Stimulated activated effector memory CD8-positive, alpha-beta T cell treated with anti-CD3 and anti-CD28 coated beads, Interleukin-12 subunit alpha, Interleukin-12 subunit beta, amount 100 ng/mL, for 72 hours (primary cell): ENCODE measurements around the gene CLINT1.
A peak's percentile ranks its signal among the peaks of the same experiment; 100 is the strongest.

Experiments
- ATAC-seq: fragments of 150-1000 bp; cut with Tn5 transposase; 2 replicates; pipeline ENCODE4 v1.10.0; 2021
- DNase-seq, 2 donors: peaks; one replicate each; pipeline ENCODE4 v3.0.0; 2021 to 2022; ENCODE audit warnings: low spot score in 2 of 2
- H3K27ac Mint-ChIP-seq: one replicate; pipeline ENCODE4 v1.8.0; 2022; ENCODE audit warnings: mild to moderate bottlenecking, mixed read lengths
- H3K36me3 Mint-ChIP-seq: one replicate; pipeline ENCODE4 v1.8.0; 2022; ENCODE audit warnings: mild to moderate bottlenecking, mixed read lengths
- H3K4me1 Mint-ChIP-seq: one replicate; pipeline ENCODE4 v1.8.0; 2022; ENCODE audit warnings: mixed read lengths
- H3K4me3 Mint-ChIP-seq: one replicate; pipeline ENCODE4 v1.8.0; 2022; ENCODE audit warnings: mild to moderate bottlenecking, mixed read lengths
- H3K9me3 Mint-ChIP-seq: one replicate; pipeline ENCODE4 v1.8.0; 2022; ENCODE audit warnings: mixed read lengths

Gene CLINT1

GRCh38 chr5:157764531-157764930 lies 94.4 kb downstream of the CLINT1 start:
- no peak overlapping the region for H3K27ac Mint-ChIP-seq
- H3K4me3 Mint-ChIP-seq = no peak overlapping the region
- H3K36me3 Mint-ChIP-seq = peaks cover 15% of the 10 kb centered on the region
- DNase-seq (no peak), ATAC-seq (no peak)
- no peaks in the 10 kb centered on the region for H3K4me1 Mint-ChIP-seq
- H3K9me3 Mint-ChIP-seq = no peaks in the 10 kb centered on the region

- Mint-ChIP-seq H3K4me3 (no peak overlapping the region), H3K4me1 (peaks cover 6% of the 10 kb centered on the region), H3K9me3 (no peaks in the 10 kb centered on the region), H3K27ac (no peak overlapping the region), H3K36me3 (peaks cover 39% of the 10 kb centered on the region)
- no peak for DNase-seq
- ATAC-seq = peak; percentile 83
Measured at GRCh38 chr5:157761690-157762621, 97.0 kb downstream of the CLINT1 start.

- Mint-ChIP-seq H3K36me3 (peaks cover 72% of the 10 kb centered on the region), H3K9me3 (no peaks in the 10 kb centered on the region), H3K27ac (no peak overlapping the region), H3K4me1 (peaks cover 6% of the 10 kb centered on the region), H3K4me3 (no peak overlapping the region)
- DNase-seq = no peak
- peak; percentile 68 for ATAC-seq
Measured at GRCh38 chr5:157758706-157759105, 100.2 kb downstream of the CLINT1 start.

- DNase-seq (no peak), ATAC-seq (peak; percentile 75)
- no peak overlapping the region for H3K4me3 Mint-ChIP-seq
- H3K4me1 Mint-ChIP-seq = peaks cover 6% of the 10 kb centered on the region
- H3K27ac Mint-ChIP-seq = no peak overlapping the region
- H3K36me3 Mint-ChIP-seq = peaks cover 92% of the 10 kb centered on the region
- no peaks in the 10 kb centered on the region for H3K9me3 Mint-ChIP-seq
Measured at GRCh38 chr5:157756122-157756521, 102.8 kb downstream of the CLINT1 start.

DNA sequence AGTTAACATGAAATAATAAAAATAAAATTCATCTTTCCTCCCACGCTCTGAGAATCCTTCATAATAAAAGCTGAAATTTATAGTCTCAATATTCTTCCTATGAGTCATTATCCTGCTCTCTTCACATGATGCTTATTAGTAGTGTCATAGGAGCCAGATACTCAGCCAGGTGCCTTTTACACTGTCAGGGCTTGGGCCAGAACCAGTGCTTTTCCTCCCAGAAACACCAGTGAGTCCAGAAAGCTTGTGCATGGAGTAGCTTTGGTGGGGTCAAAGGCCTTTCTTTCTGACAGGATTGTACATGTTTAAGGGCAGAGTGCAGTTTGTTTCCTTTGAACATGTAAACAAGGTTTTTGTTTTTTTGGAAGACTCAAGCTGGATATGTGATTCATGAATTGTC lies 108.6 kb downstream of the CLINT1 start:
- no peak for DNase-seq
- no peaks in the 10 kb centered on the region for H3K9me3 Mint-ChIP-seq
- H3K36me3 Mint-ChIP-seq = peaks cover 43% of the 10 kb centered on the region
- no peak overlapping the region for H3K4me3 Mint-ChIP-seq
- peak overlapping the region; percentile 20 for H3K27ac Mint-ChIP-seq
- H3K4me1 Mint-ChIP-seq = peaks cover 31% of the 10 kb centered on the region
- no peak for ATAC-seq

GRCh38 chr5:157749462-157749799 lies 109.5 kb downstream of the CLINT1 start:
- DNase-seq (no peak), ATAC-seq (no peak)
- H3K4me3 Mint-ChIP-seq = no peak overlapping the region
- H3K27ac Mint-ChIP-seq = no peak overlapping the region
- peaks cover 39% of the 10 kb centered on the region for H3K4me1 Mint-ChIP-seq
- no peaks in the 10 kb centered on the region for H3K9me3 Mint-ChIP-seq
- H3K36me3 Mint-ChIP-seq = peaks cover 34% of the 10 kb centered on the region

GRCh38 chr5:157748760-157749461 lies 110.0 kb downstream of the CLINT1 start:
- H3K9me3 Mint-ChIP-seq = no peaks in the 10 kb centered on the region
- H3K27ac Mint-ChIP-seq = no peak overlapping the region
- DNase-seq (no peak), ATAC-seq (no peak)
- peaks cover 29% of the 10 kb centered on the region for H3K36me3 Mint-ChIP-seq
- H3K4me3 Mint-ChIP-seq = no peak overlapping the region
- H3K4me1 Mint-ChIP-seq = peaks cover 43% of the 10 kb centered on the region

- H3K36me3 Mint-ChIP-seq = peaks cover 20% of the 10 kb centered on the region
- H3K9me3 Mint-ChIP-seq = no peaks in the 10 kb centered on the region
- peaks cover 43% of the 10 kb centered on the region for H3K4me1 Mint-ChIP-seq
- ATAC-seq (no peak), DNase-seq (no peak)
- H3K4me3 Mint-ChIP-seq = no peak overlapping the region
- H3K27ac Mint-ChIP-seq = no peak overlapping the region
Measured at GRCh38 chr5:157747766-157748700, 110.9 kb downstream of the CLINT1 start.

- peaks cover 12% of the 10 kb centered on the region for H3K36me3 Mint-ChIP-seq
- H3K4me3 Mint-ChIP-seq = no peak overlapping the region
- H3K9me3 Mint-ChIP-seq = no peaks in the 10 kb centered on the region
- H3K4me1 Mint-ChIP-seq = peaks cover 43% of the 10 kb centered on the region
- H3K27ac Mint-ChIP-seq = no peak overlapping the region
- DNase-seq = no peak
- ATAC-seq = no peak
Measured at GRCh38 chr5:157747173-157747740, 111.7 kb downstream of the CLINT1 start.

DNA sequence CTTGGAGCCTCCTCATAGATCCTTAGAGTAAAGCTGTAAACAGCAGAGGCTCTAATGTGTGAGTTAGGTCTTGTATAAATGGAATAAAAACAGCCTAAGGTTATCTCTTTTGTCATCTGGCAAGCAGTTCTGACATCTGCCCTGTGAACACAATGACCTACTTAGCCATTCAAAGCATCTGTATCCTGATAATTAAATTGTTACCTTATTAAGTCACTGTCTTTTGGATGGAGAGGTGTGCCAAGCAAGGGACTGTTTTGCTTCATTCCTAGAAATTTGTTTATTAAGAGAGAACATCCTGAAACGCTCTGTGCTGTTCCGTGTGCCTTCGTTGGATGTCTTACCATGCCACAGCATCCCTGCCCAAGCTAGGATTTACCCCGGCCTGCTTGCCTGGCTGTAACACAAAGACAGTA lies 113.9 kb downstream of the CLINT1 start:
- peaks cover 43% of the 10 kb centered on the region for H3K4me1 Mint-ChIP-seq

GRCh38 chr5:157744051-157745011 lies 114.6 kb downstream of the CLINT1 start:
- no peaks in the 10 kb centered on the region for H3K9me3 Mint-ChIP-seq
- peak; percentile 43 for ATAC-seq
- H3K27ac Mint-ChIP-seq = peak overlapping the region; percentile 81
- H3K4me3 Mint-ChIP-seq = peak overlapping the region; percentile 80
- DNase-seq = peak; percentile 32 to 69
- peaks cover 6% of the 10 kb centered on the region for H3K36me3 Mint-ChIP-seq
- peaks cover 38% of the 10 kb centered on the region for H3K4me1 Mint-ChIP-seq

More for the DNA sequence above, 113.9 kb downstream of the CLINT1 start:
- H3K4me3 Mint-ChIP-seq = peak overlapping the region; percentile 80
- ATAC-seq (no peak), DNase-seq (no peak)
- H3K9me3 Mint-ChIP-seq = no peaks in the 10 kb centered on the region
- no peaks in the 10 kb centered on the region for H3K36me3 Mint-ChIP-seq
- H3K27ac Mint-ChIP-seq = no peak overlapping the region

- DNase-seq (peak; percentile 99), ATAC-seq (peak; percentile 94)
- H3K9me3 Mint-ChIP-seq = no peaks in the 10 kb centered on the region
- H3K4me1 Mint-ChIP-seq = peaks cover 32% of the 10 kb centered on the region
- peak within 1 kb of the TSS; percentile 80 for H3K4me3 Mint-ChIP-seq
- H3K36me3 Mint-ChIP-seq = peaks cover 15% of the 10 kb centered on the region
- peak within 1 kb of the TSS; percentile 81 for H3K27ac Mint-ChIP-seq
Measured at GRCh38 chr5:157743163-157744050, 115.5 kb downstream of the CLINT1 start, which contains the start of gene LSM11. Gene LSM11 (plus strand): TSS chr5:157743712. CDS start chr5:157743751, 39 bp downstream.

- Mint-ChIP-seq H3K4me1 (peaks cover 17% of the 10 kb centered on the region), H3K4me3 (no peak overlapping the region), H3K36me3 (peaks cover 38% of the 10 kb centered on the region), H3K9me3 (no peaks in the 10 kb centered on the region), H3K27ac (no peak overlapping the region)
- DNase-seq (no peak), ATAC-seq (no peak)
Measured at GRCh38 chr5:157741131-157741530, 117.8 kb downstream of the CLINT1 start.
